Karpas-422 (cell line): ENCODE data around the gene MAP7D1. TPM values are rescaled to one million over a fixed set of nuclear protein-coding genes. Genes with fewer than 3 reads are reported as not detected.
"Not testable (repeated sequence)": the region's sequence is repeated elsewhere in the genome, so short reads cannot be mapped to it uniquely, and the experiment has no call there.

Experiments used
- DNase-seq: peaks from one replicate; pipeline ENCODE4 v3.0.0-alpha.2; 2015
- H2AFZ ChIP-seq: fragments of 200-600 bp; sonication (generic); 2 replicates; pipeline ENCODE4 v1.6.1; 2014; ENCODE audit warnings: antibody characterized with exemption, low read length, mixed read lengths
- H3K27ac ChIP-seq: fragments of 200-600 bp; sonication (generic); 2 replicates; pipeline ENCODE4 v1.5.1; 2014; ENCODE audit warnings: mild to moderate bottlenecking, low read length, moderate library complexity
- H3K27me3 ChIP-seq: fragments of 200-600 bp; sonication (generic); 2 replicates; pipeline ENCODE4 v1.6.1; 2014; ENCODE audit warnings: low read length, mixed read lengths
- H3K36me3 ChIP-seq: fragments of 200-600 bp; sonication (generic); 2 replicates; pipeline ENCODE4 v1.6.1; 2014; ENCODE audit warnings: low read length, mixed read lengths; ENCODE audit not compliant: insufficient read depth
- H3K4me1 ChIP-seq: fragments of 200-600 bp; sonication (generic); 2 replicates; pipeline ENCODE4 v1.6.1; 2014; ENCODE audit warnings: mild to moderate bottlenecking, low read length, mixed read lengths
- H3K4me2 ChIP-seq: fragments of 200-600 bp; sonication (generic); 2 replicates; pipeline ENCODE4 v1.6.1; 2014; ENCODE audit warnings: low read length, low read depth, mild to moderate bottlenecking; ENCODE audit not compliant: poor library complexity, severe bottlenecking
- H3K4me3 ChIP-seq: fragments of 200-600 bp; sonication (generic); 2 replicates; pipeline ENCODE4 v1.5.1; 2014; ENCODE audit warnings: mild to moderate bottlenecking, antibody characterized with exemption, low read length, mixed read lengths
- H3K79me2 ChIP-seq: fragments of 200-600 bp; sonication (generic); 2 replicates; pipeline ENCODE4 v1.6.1; 2014; ENCODE audit warnings: mild to moderate bottlenecking, low read length, mixed read lengths
- H3K9ac ChIP-seq: fragments of 200-600 bp; sonication (generic); 2 replicates; pipeline ENCODE4 v1.6.0; 2014; ENCODE audit warnings: low read length
- H3K9me2 ChIP-seq: fragments of 200-600 bp; sonication (generic), shearing (Covaris generic); replicated peaks from 2 replicates; pipeline ENCODE4 v1.6.0; 2014; ENCODE audit warnings: mild to moderate bottlenecking, low read length, moderate library complexity; ENCODE audit not compliant: insufficient read depth
- H3K9me3 ChIP-seq: fragments of 300-700, 200-600 bp; sonication (generic); 2 replicates; pipeline ENCODE4 v1.6.1; 2014; ENCODE audit warnings: low read length, mixed read lengths
- H4K20me1 ChIP-seq: fragments of 200-600 bp; sonication (generic); 2 replicates; pipeline ENCODE4 v1.6.1; 2014; ENCODE audit warnings: mild to moderate bottlenecking, antibody characterized with exemption, low read length, low read depth; ENCODE audit not compliant: insufficient read depth
- small RNA-seq: library from RNA; depleted of rRNA; stranded (forward); fragments of <200 nt; gene quantifications from one replicate; pipeline ENCODE3, GENCODE V24; 2014
- total RNA-seq: library from RNA; depleted of rRNA; stranded (reverse); fragments of >200 nt; shearing (Covaris generic); gene quantifications from 2 replicates; pipeline ENCODE4 v1.2.3, GENCODE V29; 2014; ENCODE audit warnings: low replicate concordance; rRNA removed

Gene MAP7D1
- total RNA-seq, 1 experiment from 2014 or later = 24.1 TPM

DNA sequence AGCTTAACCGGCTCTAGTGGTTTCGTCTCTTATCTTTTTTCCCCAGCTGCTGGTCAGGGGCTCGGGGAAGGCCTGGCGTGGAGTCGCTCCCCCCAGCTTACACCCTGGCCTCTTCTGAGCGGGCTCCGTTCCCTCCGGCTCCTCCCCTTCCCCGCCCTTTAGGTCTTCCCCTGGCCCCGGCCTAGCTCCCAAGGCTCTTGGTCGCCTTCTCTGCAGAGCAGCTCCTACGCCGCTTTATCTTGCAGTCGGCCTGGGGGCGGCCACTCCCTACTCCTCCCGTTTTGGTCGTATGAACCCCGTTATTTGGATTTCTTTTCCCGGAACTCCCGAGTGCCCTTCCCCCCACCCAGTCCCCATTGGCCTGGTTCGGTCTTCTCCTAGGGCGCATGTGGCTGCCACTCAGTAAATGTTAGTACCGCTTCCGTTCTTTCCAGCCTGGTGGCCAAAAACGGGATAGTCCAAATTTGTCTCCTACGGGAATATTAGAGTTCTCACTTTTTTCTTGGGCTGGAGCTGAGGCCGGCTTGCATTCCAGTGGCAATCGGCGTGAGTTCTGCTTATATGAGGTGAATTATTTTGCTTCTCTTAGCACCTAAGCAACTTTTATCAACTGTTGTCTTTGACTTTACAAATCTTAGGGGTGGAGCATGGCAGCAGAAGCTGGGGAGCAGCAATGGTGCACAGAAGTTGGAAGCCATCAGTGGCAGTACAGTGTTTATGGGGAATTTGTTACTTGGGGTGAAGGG lies 68.8 kb downstream of the MAP7D1 start:
- Histone ChIP-seq H2AFZ (no peak overlapping the region; the same call in 1 of the 2 replicates), H3K4me2 (peak overlapping the region; percentile 87), H3K79me2 (peaks cover 54% of the 10 kb centered on the region), H3K9me3 (no peaks in the 10 kb centered on the region), H4K20me1 (peaks cover 21% of the 10 kb centered on the region; the same call in 1 of the 2 replicates), H3K4me1 (peaks cover 19% of the 10 kb centered on the region), H3K27ac (peak overlapping the region; percentile 78), H3K9ac (peak overlapping the region; percentile 91), H3K4me3 (peak overlapping the region; percentile 98), H3K9me2 (no peaks in the 10 kb centered on the region), H3K36me3 (peaks cover 17% of the 10 kb centered on the region; the same call in 1 of the 2 replicates), H3K27me3 (no peaks in the 10 kb centered on the region)
- peak; percentile 91 for DNase-seq

GRCh38 chr1:36225283-36225899 lies 69.4 kb downstream of the MAP7D1 start:
- H4K20me1 ChIP-seq = peaks cover 21% of the 10 kb centered on the region; the same call in 1 of the 2 replicates
- peak overlapping the region; percentile 87 for H3K4me2 ChIP-seq
- H3K27ac ChIP-seq = peak overlapping the region; percentile 78
- H3K9me2 ChIP-seq = no peaks in the 10 kb centered on the region
- peaks cover 18% of the 10 kb centered on the region; the same call in 1 of the 2 replicates for H3K36me3 ChIP-seq
- H3K4me1 ChIP-seq = peaks cover 19% of the 10 kb centered on the region
- peak overlapping the region; percentile 91 for H3K9ac ChIP-seq
- H2AFZ ChIP-seq = no peak overlapping the region
- peak overlapping the region; percentile 98 for H3K4me3 ChIP-seq
- no peak for DNase-seq
- H3K27me3 ChIP-seq = no peaks in the 10 kb centered on the region
- peaks cover 61% of the 10 kb centered on the region for H3K79me2 ChIP-seq
- no peaks in the 10 kb centered on the region for H3K9me3 ChIP-seq

DNA sequence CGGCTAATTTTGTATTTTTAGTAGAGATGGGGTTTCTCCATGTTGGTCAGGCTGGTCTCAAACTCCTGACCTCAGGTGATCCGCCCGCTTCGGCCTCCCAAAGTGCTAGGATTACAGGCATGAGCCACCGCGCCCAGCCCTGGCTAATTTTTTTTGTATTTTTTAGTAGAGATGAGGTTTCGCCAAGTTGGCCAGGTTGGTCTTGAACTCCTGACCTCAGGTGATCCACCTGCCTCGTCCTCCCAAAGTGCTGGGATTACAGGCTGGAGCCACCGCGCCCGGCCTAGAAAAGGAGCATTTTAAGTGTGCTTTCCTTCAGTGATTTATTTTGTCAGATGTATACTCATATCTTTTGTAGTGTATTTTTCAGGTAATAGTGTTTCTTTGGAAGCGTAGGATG lies 74.3 kb downstream of the MAP7D1 start:
- not testable (repeated sequence) for H3K9ac ChIP-seq

More for the DNA sequence above, 74.3 kb downstream of the MAP7D1 start:
- H2AFZ ChIP-seq, H3K9me2 ChIP-seq, DNase-seq, H3K4me2 ChIP-seq, H3K9me3 ChIP-seq, H3K27ac ChIP-seq, H3K4me3 ChIP-seq, H3K4me1 ChIP-seq, H3K27me3 ChIP-seq: not testable (repeated sequence)
- Histone ChIP-seq H3K36me3 (peaks cover 41% of the 10 kb centered on the region), H3K79me2 (peaks cover 100% of the 10 kb centered on the region), H4K20me1 (peaks cover 34% of the 10 kb centered on the region; the same call in 1 of the 2 replicates)

Small RNA genes lying within 50 kb of the gene (small RNA-seq; reads per million reads assigned to genes)
- not detected for gene RN7SL131P

Other genes starting within 250 kb of the MAP7D1 start
- gene AGO3, start 225.1 kb upstream of the MAP7D1 start, total RNA-seq = 21.2 and 46.8 TPM in 2 replicates
- 0.86 and 1.7 TPM in 2 replicates for gene TEKT2, start 72.1 kb upstream of the MAP7D1 start, total RNA-seq
- gene ADPRS, start 67.3 kb upstream of the MAP7D1 start, total RNA-seq = 29.3 and 42.8 TPM in 2 replicates
- gene COL8A2, start 30.9 kb upstream of the MAP7D1 start, total RNA-seq = 0.04 TPM in 1 of 2 replicates, not detected in the other
- gene TRAPPC3, start 6.7 kb upstream of the MAP7D1 start, total RNA-seq = 46.7 and 81.0 TPM in 2 replicates
- 47.0 and 56.2 TPM in 2 replicates for gene THRAP3, start 68.3 kb downstream of the MAP7D1 start, total RNA-seq
- 8.2 and 16.4 TPM in 2 replicates for gene SH3D21, start 150.2 kb downstream of the MAP7D1 start, total RNA-seq
- 0.75 and 7.1 TPM in 2 replicates for gene EVA1B, start 167.5 kb downstream of the MAP7D1 start, total RNA-seq
- gene STK40, start 229.8 kb downstream of the MAP7D1 start, total RNA-seq = 27.0 and 44.6 TPM in 2 replicates
- gene LSM10, start 241.7 kb downstream of the MAP7D1 start, total RNA-seq = 19.4 and 19.5 TPM in 2 replicates